Stomach (tissue), 9 donors: ENCODE measurements around the gene CNDP1. TPM values are rescaled to one million over a fixed set of nuclear protein-coding genes. Genes with fewer than 3 reads are reported as not detected.
A peak's percentile ranks its signal among the peaks of the same experiment; 100 is the strongest.

Experiments used
- DNase-seq, 2 donors: peaks; one replicate each; pipeline versions ENCODE4 v3.0.0 to v3.0.0-alpha.2; 2013 to 2019
- H3K27ac ChIP-seq, 5 donors: fragments of 200-600 bp in 4 of 5; sonication (generic) in 4 of 5; one replicate each; pipeline ENCODE4 v1.5.1; 2013 to 2019; ENCODE audit warnings: mild to moderate bottlenecking in 1 of 5, moderate library complexity in 1 of 5
- H3K27me3 ChIP-seq, 3 donors: fragments of 200-600 bp; sonication (generic); one replicate each; pipeline ENCODE4 v1.5.1; 2017 to 2019; ENCODE audit warnings: mixed run types in 1 of 3
- H3K36me3 ChIP-seq, 4 donors: fragments of 200-600 bp; sonication (generic); 1 replicate in 3 of 4; 2 replicates in 1 of 4; pipeline ENCODE4 v1.5.1; 2016 to 2019
- H3K4me1 ChIP-seq, 4 donors: fragments of 200-600 bp; sonication (generic); one replicate each; pipeline ENCODE4 v1.5.1; 2016 to 2019
- H3K4me3 ChIP-seq, 4 donors: fragments of 200-600 bp; sonication (generic) in 3 of 4; one replicate each; pipeline ENCODE4 v1.5.1; 2016 to 2019; ENCODE audit warnings: mild to moderate bottlenecking in 1 of 4
- H3K9me3 ChIP-seq, 4 donors: fragments of 200-600 bp; sonication (generic); one replicate each; pipeline ENCODE4 v1.5.1; 2016 to 2019
- EP300 ChIP-seq: sonication (generic); formaldehyde crosslinking; IDR thresholded peaks from one replicate; pipeline ENCODE4 v1.6.1; 2017; ENCODE audit warnings: antibody characterized with exemption
- POLR2A ChIP-seq, 4 donors: fragments of 450-650 bp; IDR thresholded peaks; one replicate each; pipeline ENCODE4 v1.6.1; 2016; ENCODE audit warnings: antibody characterized with exemption in 4 of 4, control low read depth in 2 of 4, mild to moderate bottlenecking in 1 of 4, moderate library complexity in 1 of 4
- POLR2AphosphoS5 ChIP-seq, 3 donors: sonication (generic); formaldehyde crosslinking; IDR thresholded peaks; one replicate each; pipeline ENCODE4 v1.6.1; 2016; ENCODE audit warnings: antibody characterized with exemption in 3 of 3
- WGBS, 5 donors: extraction: QIAGEN DNeasy Blood & Tissue Kit in 3 of 5; methylation state at CpG; one replicate each; pipeline versions ENCODE4 v1.1.5 to v1.1.7; 2013 to 2018; 5-methylcytosine and 5-hydroxymethylcytosine counted together
- intact Hi-C: fragments of 100-400 bp; cut with DNase I; formaldehyde crosslinking; loops from one replicate; pipeline ENCODE4 v1.15.1; 2023; ENCODE audit warnings: low total_unique reads
- polyA plus RNA-seq, 3 donors: library from polyadenylated mRNA; stranded (reverse); fragments of 200-250 nt; gene quantifications; one replicate each; pipeline ENCODE4 v1.2.3, GENCODE V29; 2013
- total RNA-seq, 5 donors: library from RNA; depleted of rRNA; stranded (reverse); fragments of >200 nt; gene quantifications; one replicate each; pipeline versions ENCODE4 v1.1.0 to v1.2.3, GENCODE V29; 2014 to 2016
- TF ChIP-seq, protein P1 (sequence below), 7 experiments: fragments of 450-650 bp in 4 of 7; fragments of 200-600 bp in 3 of 7; sonication (generic) in 3 of 7; IDR thresholded peaks; one replicate each; pipeline ENCODE4 v1.5.1; 2016 to 2019; ENCODE audit warnings: antibody characterized with exemption in 7 of 7, control low read depth in 2 of 7, mild to moderate bottlenecking in 1 of 7
- donor health status: healthy with polysubstance abuse.
- donor health status: Bipolar disorder and iron deficiency.
- donor health status: healthy.

Gene CNDP1
- total and polyA plus RNA-seq, 8 donors = 0.13 to 0.72 (median 0.50) TPM; not detected in 5

DNA sequence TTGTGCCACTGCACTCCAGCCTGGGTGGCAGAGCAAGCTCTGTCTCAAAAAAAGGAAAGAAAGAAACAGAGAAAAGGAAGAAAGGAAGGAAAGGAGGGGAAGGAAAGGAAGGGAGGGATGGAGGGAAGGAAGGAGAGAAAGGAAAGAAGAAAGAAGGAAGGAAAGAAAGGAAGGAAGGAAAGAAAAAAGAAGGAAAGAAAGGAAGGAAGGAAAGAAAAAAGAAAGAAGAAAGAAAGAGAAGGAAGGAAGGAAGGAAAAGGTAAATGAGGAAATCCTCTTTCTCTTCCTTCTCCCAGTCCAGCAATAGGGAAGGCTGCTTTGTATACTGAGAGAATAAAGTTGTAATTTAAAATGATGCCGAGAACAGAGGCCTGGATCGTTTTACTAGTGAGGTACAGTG lies 40.6 kb downstream of the CNDP1 start:
- Histone ChIP-seq H3K27ac (no peak overlapping the region), H3K36me3 (no peaks in the 10 kb centered on the region), H3K4me3 (no peak overlapping the region), H3K4me1 (no peaks in the 10 kb centered on the region), H3K27me3 (peaks cover 0 to 4% (median 0%) of the 10 kb centered on the region in 3 donors), H3K9me3 (no peaks in the 10 kb centered on the region)
- DNase-seq = no peak
- 83 to 91% (median 84%) methylated on average over 2 of the region's 2 CpGs for WGBS, 5 donors
- TF ChIP-seq, protein P1, sequence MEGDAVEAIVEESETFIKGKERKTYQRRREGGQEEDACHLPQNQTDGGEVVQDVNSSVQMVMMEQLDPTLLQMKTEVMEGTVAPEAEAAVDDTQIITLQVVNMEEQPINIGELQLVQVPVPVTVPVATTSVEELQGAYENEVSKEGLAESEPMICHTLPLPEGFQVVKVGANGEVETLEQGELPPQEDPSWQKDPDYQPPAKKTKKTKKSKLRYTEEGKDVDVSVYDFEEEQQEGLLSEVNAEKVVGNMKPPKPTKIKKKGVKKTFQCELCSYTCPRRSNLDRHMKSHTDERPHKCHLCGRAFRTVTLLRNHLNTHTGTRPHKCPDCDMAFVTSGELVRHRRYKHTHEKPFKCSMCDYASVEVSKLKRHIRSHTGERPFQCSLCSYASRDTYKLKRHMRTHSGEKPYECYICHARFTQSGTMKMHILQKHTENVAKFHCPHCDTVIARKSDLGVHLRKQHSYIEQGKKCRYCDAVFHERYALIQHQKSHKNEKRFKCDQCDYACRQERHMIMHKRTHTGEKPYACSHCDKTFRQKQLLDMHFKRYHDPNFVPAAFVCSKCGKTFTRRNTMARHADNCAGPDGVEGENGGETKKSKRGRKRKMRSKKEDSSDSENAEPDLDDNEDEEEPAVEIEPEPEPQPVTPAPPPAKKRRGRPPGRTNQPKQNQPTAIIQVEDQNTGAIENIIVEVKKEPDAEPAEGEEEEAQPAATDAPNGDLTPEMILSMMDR (IDR thresholded peaks at IDR 0.05) = no peak
- TF ChIP-seq POLR2A (IDR thresholded peaks at IDR 0.05) (no peak), POLR2AphosphoS5 (IDR thresholded peaks at IDR 0.05) (no peak), EP300 (no peak)
- intact Hi-C loops = no loop called here

DNA sequence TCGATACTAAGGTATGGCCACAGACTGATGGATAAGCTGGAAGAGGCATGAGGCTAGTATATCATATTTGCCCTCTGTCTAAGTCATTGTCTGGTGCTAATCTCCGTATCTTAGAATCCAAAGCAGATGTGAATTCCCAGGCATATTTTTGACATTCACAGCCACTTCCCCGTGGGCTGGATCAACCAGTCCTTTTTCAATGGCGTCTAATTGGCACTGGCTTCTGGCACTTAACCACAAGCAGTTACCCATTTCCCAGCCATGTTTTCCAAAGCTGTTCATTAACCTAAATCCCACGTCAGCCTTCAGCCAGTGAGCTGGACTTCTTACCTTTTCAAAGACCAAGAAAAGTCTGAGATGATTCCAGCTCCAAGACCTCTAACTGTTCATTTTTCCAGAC lies 42.7 kb downstream of the CNDP1 start:
- Histone ChIP-seq H3K4me3 (no peak overlapping the region), H3K4me1 (peaks cover 0 to 3% (median 0%) of the 10 kb centered on the region in 4 donors), H3K27me3 (peaks cover 0 to 25% (median 0%) of the 10 kb centered on the region in 3 donors), H3K36me3 (no peaks in the 10 kb centered on the region), H3K9me3 (no peaks in the 10 kb centered on the region), H3K27ac (no peak overlapping the region)
- no peak for TF ChIP-seq EP300
- no peak for TF ChIP-seq POLR2AphosphoS5 (IDR thresholded peaks at IDR 0.05)
- TF ChIP-seq, protein P1 (IDR thresholded peaks at IDR 0.05) = no peak
- no peak for TF ChIP-seq POLR2A (IDR thresholded peaks at IDR 0.05)
- DNase-seq = no peak
- intact Hi-C loops = no loop called here
- WGBS, 5 donors = 51 to 63% (median 58%) methylated on average over 5 of the region's 5 CpGs

DNA sequence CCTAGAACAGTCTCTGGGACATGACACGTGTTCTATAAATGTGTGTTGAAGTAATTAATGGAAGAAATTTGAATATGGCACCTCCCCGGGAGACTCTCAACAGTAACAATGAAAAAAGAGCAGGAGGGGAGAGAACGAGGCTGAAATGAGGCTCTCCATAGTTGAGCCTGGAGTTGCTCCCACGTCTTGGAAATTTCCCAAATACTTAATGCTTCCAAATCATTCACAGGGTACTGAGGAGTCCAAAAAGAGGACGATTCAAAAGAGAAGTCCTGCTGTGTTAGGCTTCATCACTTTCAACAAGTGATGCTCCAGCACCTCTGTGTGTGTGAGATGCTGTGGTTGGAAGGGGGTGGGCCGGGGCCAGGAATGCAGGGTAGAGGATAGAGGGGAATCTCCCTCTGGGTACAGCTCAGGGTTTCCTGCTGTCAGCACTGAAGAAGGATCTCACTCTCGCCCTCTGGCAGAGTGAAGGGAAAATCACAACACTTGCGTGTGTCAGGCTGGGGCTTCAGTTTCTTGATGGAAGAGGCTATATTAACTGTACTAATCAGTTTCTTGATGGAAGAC lies 45.3 kb downstream of the CNDP1 start:
- Histone ChIP-seq H3K4me3 (no peak overlapping the region), H3K27ac (no peak overlapping the region), H3K4me1 (peaks cover 0 to 3% (median 0%) of the 10 kb centered on the region in 4 donors), H3K27me3 (peaks cover 0 to 37% (median 0%) of the 10 kb centered on the region in 3 donors), H3K9me3 (no peaks in the 10 kb centered on the region), H3K36me3 (no peaks in the 10 kb centered on the region)
- 31 to 45% (median 38%) methylated on average over 8 of the region's 8 CpGs for WGBS, 5 donors
- DNase-seq = peak in 1 of 2 donors; percentile 42
- TF ChIP-seq POLR2A (IDR thresholded peaks at IDR 0.05) (no peak), POLR2AphosphoS5 (IDR thresholded peaks at IDR 0.05) (no peak), EP300 (no peak)
- TF ChIP-seq, protein P1 (IDR thresholded peaks at IDR 0.05) = no peak
- intact Hi-C loops = no loop called here

DNA sequence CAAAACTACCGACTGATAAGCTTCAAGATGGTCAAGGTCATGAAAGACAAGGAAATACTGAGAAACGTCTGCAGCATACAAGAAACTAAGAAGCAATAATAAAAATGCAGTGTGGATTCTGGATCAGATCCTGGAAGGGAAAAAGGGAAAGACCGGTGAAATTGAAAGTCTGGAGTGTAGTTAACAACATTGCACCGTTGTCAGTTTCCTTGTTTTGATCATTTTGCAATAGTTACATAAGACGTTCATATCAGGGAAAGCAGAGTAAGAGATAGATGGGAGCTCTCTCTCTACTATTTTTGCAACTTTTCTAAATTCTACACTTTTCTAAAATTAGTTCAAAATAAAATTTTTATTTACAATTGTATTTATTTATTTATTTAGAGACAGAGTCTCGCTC lies 48.3 kb downstream of the CNDP1 start:
- H3K27ac ChIP-seq = no peak overlapping the region
- intact Hi-C loops = no loop called here
- H3K36me3 ChIP-seq = no peaks in the 10 kb centered on the region
- H3K4me3 ChIP-seq = no peak overlapping the region
- no peaks in the 10 kb centered on the region for H3K9me3 ChIP-seq
- no peak for DNase-seq
- peaks cover 0 to 3% (median 0%) of the 10 kb centered on the region in 4 donors for H3K4me1 ChIP-seq
- 57 to 73% (median 62%) methylated on average over 6 of the region's 6 CpGs for WGBS, 5 donors
- H3K27me3 ChIP-seq = peaks cover 0 to 55% (median 2%) of the 10 kb centered on the region in 3 donors
- TF ChIP-seq POLR2A (IDR thresholded peaks at IDR 0.05) (no peak), POLR2AphosphoS5 (IDR thresholded peaks at IDR 0.05) (no peak), EP300 (no peak)
- TF ChIP-seq, protein P1 (IDR thresholded peaks at IDR 0.05) = no peak
